HL-60 (cell line): ENCODE data around the gene C16orf90.

Source experiments
- CTCF ChIP-seq: IDR thresholded peaks from one replicate; pipeline ENCODE4 v1.5.1; 2011; ENCODE audit warnings: low read length, control low read depth, inconsistent platforms; ENCODE audit not compliant: insufficient read depth
- GABPA ChIP-seq: IDR thresholded peaks from 2 replicates; pipeline ENCODE4 v1.6.1; 2012; ENCODE audit warnings: low read depth
- POLR2AphosphoS5 ChIP-seq: IDR thresholded peaks from 2 replicates; pipeline ENCODE4 v1.6.1; 2012; ENCODE audit warnings: low read depth
- REST ChIP-seq: IDR thresholded peaks from 2 replicates; pipeline ENCODE4 v1.6.1; 2012; ENCODE audit warnings: low read depth; ENCODE audit not compliant: insufficient replicate concordance
- SPI1 ChIP-seq: IDR thresholded peaks from 2 replicates; pipeline ENCODE4 v1.6.1; 2012; ENCODE audit warnings: low read depth, mild to moderate bottlenecking, borderline replicate concordance

GRCh38 chr16:3487521-3488410, 7.5 kb downstream of the C16orf90 start:
- TF ChIP-seq CTCF (no peak), POLR2AphosphoS5 (no peak; the same call in 1 of the 2 replicates), REST (no peak), SPI1 (no peak), GABPA (no peak)
